ENCODE data around the gene RELN. TPM values are rescaled to one million over a fixed set of nuclear protein-coding genes. Genes with fewer than 3 reads are reported as not detected.

Gene RELN
- total and polyA plus RNA-seq, 9 of the 15 experiments (the other 6 are each of a cell fraction or from before 2014, with no cell fraction given) = 12.9 to 43.2 (median 18.1) TPM

DNA sequence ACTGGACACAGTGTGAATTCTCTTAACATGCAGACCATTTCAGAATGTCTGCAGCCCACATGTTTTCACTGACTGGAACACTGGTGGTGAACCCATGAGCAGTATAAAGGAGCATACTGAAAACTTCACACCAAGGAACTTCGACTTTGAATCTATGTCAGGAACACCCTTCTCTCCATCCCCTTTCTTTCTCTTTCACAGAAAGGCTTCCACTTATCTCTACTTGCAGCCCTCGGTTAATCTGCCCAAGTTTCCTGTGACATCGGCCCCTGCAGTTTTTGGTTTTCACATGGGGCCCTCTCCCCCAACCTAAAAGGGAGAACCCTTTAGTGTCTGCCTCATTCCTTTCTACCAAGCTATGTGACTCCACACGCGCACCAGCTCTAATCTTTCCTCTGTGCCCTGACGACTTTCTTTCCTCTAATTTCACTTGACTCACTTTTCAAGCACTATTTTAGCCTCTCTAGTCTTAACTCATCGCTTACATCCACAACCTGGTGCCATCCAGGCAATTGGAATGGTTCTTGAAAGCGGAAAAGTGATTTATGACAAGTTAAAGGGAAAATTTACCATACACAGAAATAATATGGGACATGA lies 70.1 kb downstream of the RELN start (continued):
- TF ChIP-seq RAD21 (CRISPR knock-in tag; conservative IDR thresholded peaks at IDR 0.05 in 1 of 2, IDR thresholded peaks at IDR 0.05 in 1 of 2) (peak; percentile 27 to 41; a peak in 2 of 4 replicates), SIRT6 (IDR thresholded peaks at IDR 0.05; ENCODE audit: low read depth, low read length) (no peak), CBX5 (IDR thresholded peaks at IDR 0.05; ENCODE audit: borderline replicate concordance, low read depth) (peak; percentile 72; the same call in 1 of the 2 replicates), GATAD2B (IDR thresholded peaks at IDR 0.05; ENCODE audit: borderline replicate concordance) (0 out of 2 replicates have a peak, but pooled peaks have one; percentile 11), SAFB (IDR thresholded peaks at IDR 0.05; ENCODE audit: borderline replicate concordance, low read depth, low read length) (no peak), DPF2 (IDR thresholded peaks at IDR 0.05) (peak; percentile 98), MAFK (IDR thresholded peaks at IDR 0.05; ENCODE audit: low read length) (no peak), RUNX1 (IDR thresholded peaks at IDR 0.05; ENCODE audit: low read depth) (no peak), ATF1 (CRISPR knock-in tag; IDR thresholded peaks at IDR 0.05) (no peak), ATF1 (tag; IDR thresholded peaks at IDR 0.05) (peak; percentile 68), ZZZ3 (IDR thresholded peaks at IDR 0.05) (no peak), MAZ (CRISPR knock-in tag; conservative IDR thresholded peaks at IDR 0.05 in 1 of 2, IDR thresholded peaks at IDR 0.05 in 1 of 2) (peak in 1 of 2 experiments; percentile 43; a peak in 1 of 4 replicates), NFYB (IDR thresholded peaks at IDR 0.05; ENCODE audit: extremely low read depth, insufficient read length) (no peak), SMARCE1 (IDR thresholded peaks at IDR 0.05) (peak; percentile 95), TBP (optimal IDR thresholded peaks at IDR 0.05; ENCODE audit: low read depth, low read length) (peak; percentile 66), ETV5 (CRISPR knock-in tag; IDR thresholded peaks at IDR 0.05; ENCODE audit: low read depth) (peak; percentile 83), HDAC3 (IDR thresholded peaks at IDR 0.05; ENCODE audit: borderline replicate concordance, partially characterized antibody) (peak; percentile 33), NFIC (IDR thresholded peaks at IDR 0.05) (peak; percentile 76), KAT2B (IDR thresholded peaks at IDR 0.05; ENCODE audit: low read depth, low read length) (no peak), CXXC5 (CRISPR knock-in tag; IDR thresholded peaks at IDR 0.05) (peak; percentile 59), NFRKB (IDR thresholded peaks at IDR 0.05; ENCODE audit: low read depth) (peak; percentile 85), ZBTB7A (IDR thresholded peaks at IDR 0.05; ENCODE audit: borderline replicate concordance, control insufficient read depth, low read depth, low read length) (no peak), TEAD4 (IDR thresholded peaks at IDR 0.05; ENCODE audit: low read length) (peak; percentile 89), TEAD4 (CRISPR knock-in tag; IDR thresholded peaks at IDR 0.05; ENCODE audit: borderline replicate concordance) (no peak), NONO (IDR thresholded peaks at IDR 0.05; ENCODE audit: low read depth in 2 of 2, low read length in 1 of 2) (0 out of 4 replicates have a peak, but pooled peaks of 1 of the 2 experiments have one; percentile 19), ZNF24 (IDR thresholded peaks at IDR 0.05) (peak; percentile 74), PML (IDR thresholded peaks at IDR 0.05; ENCODE audit: low read length) (peak; percentile 84), GABPB2 (CRISPR knock-in tag; conservative IDR thresholded peaks at IDR 0.05) (no peak), HDAC2 (IDR thresholded peaks at IDR 0.05) (peak; percentile 89), KLF16 (IDR thresholded peaks at IDR 0.05) (peak; percentile 84), CC2D1A (IDR thresholded peaks at IDR 0.05) (peak; percentile 85), CBFA2T3 (IDR thresholded peaks at IDR 0.05) (peak; percentile 96), DACH1 (IDR thresholded peaks at IDR 0.05; ENCODE audit: partially characterized antibody) (peak; percentile 8), ZNF121 (CRISPR knock-in tag; conservative IDR thresholded peaks at IDR 0.05) (no peak)
- TF ChIP-seq, protein P1, sequence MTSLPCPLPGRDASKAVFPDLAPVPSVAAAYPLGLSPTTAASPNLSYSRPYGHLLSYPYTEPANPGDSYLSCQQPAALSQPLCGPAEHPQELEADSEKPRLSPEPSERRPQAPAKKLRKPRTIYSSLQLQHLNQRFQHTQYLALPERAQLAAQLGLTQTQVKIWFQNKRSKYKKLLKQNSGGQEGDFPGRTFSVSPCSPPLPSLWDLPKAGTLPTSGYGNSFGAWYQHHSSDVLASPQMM (CRISPR knock-in tag; IDR thresholded peaks at IDR 0.05) = no peak
